ENCODE measurements around the gene TRAF6. TPM values are rescaled to one million over a fixed set of nuclear protein-coding genes. Genes with fewer than 3 reads are reported as not detected.
A peak's percentile ranks its signal among the peaks of the same experiment; 100 is the strongest.

The TRAF6 gene
- total and polyA plus RNA-seq, 2 donors from 2014 or later: 4.0 to 16.5 TPM

DNA sequence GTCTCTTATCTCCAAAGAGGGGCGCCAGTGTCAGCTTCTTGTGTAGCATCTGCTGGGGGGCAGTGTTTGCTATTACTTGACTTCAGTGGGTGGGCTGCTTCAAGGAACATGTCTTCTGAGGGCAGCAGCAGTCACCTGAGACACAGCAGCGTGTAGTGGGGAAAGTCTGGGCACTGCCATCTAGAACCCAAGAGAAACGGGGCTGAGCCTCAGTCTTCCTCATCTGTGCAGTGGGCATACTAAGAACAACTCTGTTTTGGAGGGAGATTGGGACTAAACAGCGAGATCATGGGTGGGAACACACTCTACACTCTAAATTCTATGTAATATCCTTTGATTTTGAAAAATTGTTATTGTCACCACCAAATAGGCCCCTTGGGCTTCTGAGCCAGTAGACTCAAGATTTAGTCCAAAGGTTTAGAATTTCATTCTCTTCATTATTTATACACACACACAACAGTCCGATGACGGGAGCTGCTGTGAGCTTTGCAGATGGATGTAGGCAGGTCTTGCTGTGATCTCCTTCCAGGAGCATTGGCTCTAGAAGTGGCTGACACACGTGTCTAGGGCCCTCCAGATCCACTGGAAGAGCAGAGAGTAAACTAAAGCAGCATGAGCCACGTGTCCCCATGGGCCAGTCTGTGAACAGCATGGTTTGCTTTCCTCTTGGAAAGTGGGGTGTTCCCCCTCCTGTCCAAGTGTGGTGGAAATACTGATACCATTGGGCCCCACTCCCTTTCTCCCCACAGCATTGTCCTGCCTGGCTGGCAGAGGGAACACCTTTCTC, 51.8 kb downstream of the TRAF6 start:
- H3K27me3 ChIP-seq (ENCODE audit: control insufficient read depth, insufficient read depth, low read length): no peaks in the 10 kb centered on the region
- H3K27ac ChIP-seq (ENCODE audit: low read depth in 2 of 2, low read length in 2 of 2): no peak overlapping the region
- no peak overlapping the region for H3K9ac ChIP-seq (ENCODE audit: low read length in 3 of 3)
- no peak for DNase-seq
- intact Hi-C loops (cut with DNase I): no loop called here
- no peak for FAIRE-seq
- TF ChIP-seq, protein P1, sequence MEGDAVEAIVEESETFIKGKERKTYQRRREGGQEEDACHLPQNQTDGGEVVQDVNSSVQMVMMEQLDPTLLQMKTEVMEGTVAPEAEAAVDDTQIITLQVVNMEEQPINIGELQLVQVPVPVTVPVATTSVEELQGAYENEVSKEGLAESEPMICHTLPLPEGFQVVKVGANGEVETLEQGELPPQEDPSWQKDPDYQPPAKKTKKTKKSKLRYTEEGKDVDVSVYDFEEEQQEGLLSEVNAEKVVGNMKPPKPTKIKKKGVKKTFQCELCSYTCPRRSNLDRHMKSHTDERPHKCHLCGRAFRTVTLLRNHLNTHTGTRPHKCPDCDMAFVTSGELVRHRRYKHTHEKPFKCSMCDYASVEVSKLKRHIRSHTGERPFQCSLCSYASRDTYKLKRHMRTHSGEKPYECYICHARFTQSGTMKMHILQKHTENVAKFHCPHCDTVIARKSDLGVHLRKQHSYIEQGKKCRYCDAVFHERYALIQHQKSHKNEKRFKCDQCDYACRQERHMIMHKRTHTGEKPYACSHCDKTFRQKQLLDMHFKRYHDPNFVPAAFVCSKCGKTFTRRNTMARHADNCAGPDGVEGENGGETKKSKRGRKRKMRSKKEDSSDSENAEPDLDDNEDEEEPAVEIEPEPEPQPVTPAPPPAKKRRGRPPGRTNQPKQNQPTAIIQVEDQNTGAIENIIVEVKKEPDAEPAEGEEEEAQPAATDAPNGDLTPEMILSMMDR (IDR thresholded peaks at IDR 0.05; ENCODE audit: borderline replicate concordance, extremely low read depth, insufficient read depth): no peak
- peaks cover 0 to 7% (median 0%) of the 10 kb centered on the region in 3 donors for H3K4me1 ChIP-seq (ENCODE audit: control insufficient read depth in 2 of 3, insufficient read depth in 2 of 3, low read depth in 1 of 3, low read length in 3 of 3)
- no peak overlapping the region for H3K4me3 ChIP-seq (ENCODE audit: low read length in 3 of 3)
- H3K9me3 ChIP-seq (ENCODE audit: control insufficient read depth in 2 of 3, insufficient read depth in 1 of 3, low read length in 3 of 3): no peaks in the 10 kb centered on the region
- H3K36me3 ChIP-seq (ENCODE audit: control insufficient read depth in 2 of 3, insufficient read depth in 3 of 3, low read length in 3 of 3): peaks cover 0 to 2% (median 0%) of the 10 kb centered on the region in 3 donors

DNA sequence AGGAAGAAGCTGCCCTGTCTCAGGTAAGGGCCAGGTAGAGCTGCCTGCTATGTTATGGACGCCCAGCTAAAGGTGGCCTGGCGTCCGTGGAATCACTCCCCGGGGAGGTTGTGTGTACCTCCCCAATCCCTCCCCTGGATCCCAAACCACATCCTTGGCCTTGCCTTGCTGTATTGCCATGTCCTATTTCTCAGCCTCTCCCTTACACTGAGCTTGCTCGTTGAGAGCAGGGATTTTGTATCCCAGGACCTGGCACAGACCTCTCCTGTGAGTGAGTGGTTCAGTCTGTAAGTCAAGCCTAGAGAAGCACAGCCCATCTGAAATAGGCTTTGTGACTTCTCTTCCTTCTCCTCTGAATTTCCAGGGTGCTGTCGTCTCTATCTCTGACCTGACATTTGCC, 53.9 kb downstream of the TRAF6 start:
- TF ChIP-seq, protein P1 (IDR thresholded peaks at IDR 0.05; ENCODE audit: borderline replicate concordance, extremely low read depth, insufficient read depth): no peak
- intact Hi-C loops (cut with DNase I): no loop called here
- DNase-seq (no peak), FAIRE-seq (no peak)
- peaks cover 0 to 2% (median 0%) of the 10 kb centered on the region in 3 donors for H3K36me3 ChIP-seq (ENCODE audit: control insufficient read depth in 2 of 3, insufficient read depth in 3 of 3, low read length in 3 of 3)
- peak overlapping the region in 1 of 3 donors; percentile 13 for H3K9ac ChIP-seq (ENCODE audit: low read length in 3 of 3)
- peak overlapping the region; percentile 23 to 61 for H3K27ac ChIP-seq (ENCODE audit: low read depth in 2 of 2, low read length in 2 of 2)
- no peak overlapping the region for H3K4me3 ChIP-seq (ENCODE audit: low read length in 3 of 3)
- H3K27me3 ChIP-seq (ENCODE audit: control insufficient read depth, insufficient read depth, low read length): no peaks in the 10 kb centered on the region
- H3K9me3 ChIP-seq (ENCODE audit: control insufficient read depth in 2 of 3, insufficient read depth in 1 of 3, low read length in 3 of 3): no peaks in the 10 kb centered on the region
- H3K4me1 ChIP-seq (ENCODE audit: control insufficient read depth in 2 of 3, insufficient read depth in 2 of 3, low read depth in 1 of 3, low read length in 3 of 3): peaks cover 3 to 16% (median 9%) of the 10 kb centered on the region in 3 donors

- H3K9me3 ChIP-seq (ENCODE audit: control insufficient read depth in 2 of 3, insufficient read depth in 1 of 3, low read length in 3 of 3): no peaks in the 10 kb centered on the region
- intact Hi-C loops (cut with DNase I): no loop called here
- FAIRE-seq: no peak
- peaks cover 0 to 2% (median 0%) of the 10 kb centered on the region in 3 donors for H3K36me3 ChIP-seq (ENCODE audit: control insufficient read depth in 2 of 3, insufficient read depth in 3 of 3, low read length in 3 of 3)
- H3K27me3 ChIP-seq (ENCODE audit: control insufficient read depth, insufficient read depth, low read length): no peaks in the 10 kb centered on the region
- H3K9ac ChIP-seq (ENCODE audit: low read length in 3 of 3): peak overlapping the region in 1 of 3 donors; percentile 13
- H3K4me3 ChIP-seq (ENCODE audit: low read length in 3 of 3): no peak overlapping the region
- DNase-seq: peak in 3 of 5 donors; percentile 15 to 95 (median 42)
- TF ChIP-seq, protein P1 (IDR thresholded peaks at IDR 0.05; ENCODE audit: borderline replicate concordance, extremely low read depth, insufficient read depth): no peak
- H3K4me1 ChIP-seq (ENCODE audit: control insufficient read depth in 2 of 3, insufficient read depth in 2 of 3, low read depth in 1 of 3, low read length in 3 of 3): peaks cover 3 to 21% (median 9%) of the 10 kb centered on the region in 3 donors
- peak overlapping the region; percentile 22 to 61 for H3K27ac ChIP-seq (ENCODE audit: low read depth in 2 of 2, low read length in 2 of 2)
Observed at GRCh38 chr11:36455658-36456111, 54.4 kb downstream of the TRAF6 start.

All from kidney (tissue), 14 donors.